SU-DHL-6 (cell line): ENCODE data around the gene POMP.

ENCODE experiments used
- CTCF ChIP-seq: fragments of 200-600 bp; sonication (generic); IDR thresholded peaks from one replicate; pipeline ENCODE4 v1.5.1; 2017; ENCODE audit warnings: antibody characterized with exemption, mild to moderate bottlenecking, low read length, moderate library complexity; ENCODE audit not compliant: insufficient read depth, poor library complexity, severe bottlenecking
- EZH2phosphoT487 ChIP-seq: fragments of 200-600 bp; sonication (generic), shearing (Covaris generic); conservative IDR thresholded peaks from 2 replicates; pipeline ENCODE4 v1.6.1; 2018; ENCODE audit warnings: mild to moderate bottlenecking, antibody characterized with exemption, low read length, moderate library complexity, mixed read lengths

DNA sequence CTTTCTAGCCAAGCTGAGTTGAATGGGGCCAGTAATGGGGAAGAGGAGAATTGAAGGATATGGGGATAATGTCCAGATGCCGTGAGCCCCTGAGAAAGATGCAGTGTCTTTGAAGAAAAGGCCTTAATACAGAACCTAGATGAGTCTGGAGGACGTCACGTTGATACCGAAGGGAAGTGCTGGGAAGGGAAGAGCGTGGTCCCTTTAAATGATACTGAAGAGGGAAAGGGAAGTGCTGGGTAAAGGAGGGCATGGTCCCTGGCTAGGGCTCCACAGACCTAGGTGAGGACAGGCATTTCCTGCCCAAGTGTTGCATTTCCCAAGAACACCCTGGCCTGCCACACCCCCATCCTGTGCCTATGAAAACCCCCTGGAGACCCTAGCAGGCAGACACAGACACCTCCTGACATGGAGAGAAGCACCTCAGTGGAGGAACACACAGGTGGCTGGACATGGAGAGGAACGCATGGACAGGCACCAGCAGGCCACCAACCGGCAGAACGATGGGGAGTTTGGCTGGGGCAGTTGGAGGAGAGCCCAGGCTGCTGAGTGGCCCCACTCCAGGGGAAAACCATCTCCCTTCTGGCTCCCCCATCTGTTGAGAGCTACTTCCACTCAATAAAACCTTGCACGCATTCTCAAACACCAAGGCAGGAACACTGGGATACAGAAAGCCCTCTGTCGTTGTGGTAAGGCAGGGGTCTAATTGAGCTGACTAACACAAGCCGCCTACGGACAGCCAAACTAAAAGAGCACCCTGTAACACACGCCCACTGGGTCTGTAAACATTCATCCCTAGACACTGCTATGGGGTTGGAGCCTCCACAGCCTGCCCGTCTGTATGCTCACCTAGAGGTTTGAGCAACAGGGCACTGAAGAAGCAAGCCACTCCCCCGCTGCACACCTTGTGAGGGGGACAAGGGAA lies 34.9 kb upstream of the POMP start:
- no peak for TF ChIP-seq CTCF
- TF ChIP-seq EZH2phosphoT487 = no peak
